ENCODE data around the gene HBE1. TPM values are rescaled to one million over a fixed set of nuclear protein-coding genes. Genes with fewer than 3 reads are reported as not detected.

The HBE1 gene
- total and polyA plus RNA-seq, 2 experiments from 2014 or later = not detected

DNA sequence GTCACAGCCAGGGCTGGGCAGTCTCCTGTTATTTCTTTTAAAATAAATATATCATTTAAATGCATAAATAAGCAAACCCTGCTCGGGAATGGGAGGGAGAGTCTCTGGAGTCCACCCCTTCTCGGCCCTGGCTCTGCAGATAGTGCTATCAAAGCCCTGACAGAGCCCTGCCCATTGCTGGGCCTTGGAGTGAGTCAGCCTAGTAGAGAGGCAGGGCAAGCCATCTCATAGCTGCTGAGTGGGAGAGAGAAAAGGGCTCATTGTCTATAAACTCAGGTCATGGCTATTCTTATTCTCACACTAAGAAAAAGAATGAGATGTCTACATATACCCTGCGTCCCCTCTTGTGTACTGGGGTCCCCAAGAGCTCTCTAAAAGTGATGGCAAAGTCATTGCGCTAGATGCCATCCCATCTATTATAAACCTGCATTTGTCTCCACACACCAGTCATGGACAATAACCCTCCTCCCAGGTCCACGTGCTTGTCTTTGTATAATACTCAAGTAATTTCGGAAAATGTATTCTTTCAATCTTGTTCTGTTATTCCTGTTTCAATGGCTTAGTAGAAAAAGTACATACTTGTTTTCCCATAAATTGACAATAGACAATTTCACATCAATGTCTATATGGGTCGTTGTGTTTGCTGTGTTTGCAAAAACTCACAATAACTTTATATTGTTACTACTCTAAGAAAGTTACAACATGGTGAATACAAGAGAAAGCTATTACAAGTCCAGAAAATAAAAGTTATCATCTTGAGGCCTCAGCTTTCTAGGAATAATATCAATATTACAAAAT is 18.6 kb upstream of the HBE1 start:
- no peaks in the 10 kb centered on the region; the same call in 2 of the 3 replicates for H3K36me3 Mint-ChIP-seq (ENCODE audit: low read depth)
- H3K4me1 ChIP-seq (ENCODE audit: insufficient read depth) = no peaks in the 10 kb centered on the region
- no peak for DNase-seq (ENCODE audit: low spot score)
- TF ChIP-seq CREB1 (CRISPR knock-in tag; IDR thresholded peaks at IDR 0.05; ENCODE audit: low read depth) = no peak
- no peak for TF ChIP-seq JUNB (IDR thresholded peaks at IDR 0.05; ENCODE audit: unreplicated experiment)
- H3K27ac Mint-ChIP-seq = no peak overlapping the region
- H3K9me3 Mint-ChIP-seq = no peaks in the 10 kb centered on the region
- H3K9me2 ChIP-seq (ENCODE audit: insufficient read depth) = peaks cover 3% of the 10 kb centered on the region; the same call in 1 of the 2 replicates
- H4K20me1 ChIP-seq (replicated peaks; ENCODE audit: insufficient read depth) = no peaks in the 10 kb centered on the region
- H3K27me3 Mint-ChIP-seq (ENCODE audit: insufficient read depth, low read depth, poor library complexity) = no peaks in the 10 kb centered on the region
- H3K4me3 Mint-ChIP-seq = no peak overlapping the region
- no peak overlapping the region for H3K4me3 ChIP-seq
- no peaks in the 10 kb centered on the region for H3K4me1 Mint-ChIP-seq
- no peak overlapping the region for H3K27ac ChIP-seq (ENCODE audit: low read depth)
- H3K36me3 ChIP-seq (ENCODE audit: insufficient read depth) = no peaks in the 10 kb centered on the region
- no peaks in the 10 kb centered on the region for H3F3A ChIP-seq (replicated peaks; ENCODE audit: low read depth)
- no peaks in the 10 kb centered on the region for H3K27me3 ChIP-seq (ENCODE audit: insufficient read depth)
- H3K4me2 ChIP-seq = no peak overlapping the region
- H3K79me2 ChIP-seq (replicated peaks; ENCODE audit: insufficient read depth) = no peaks in the 10 kb centered on the region
- H2AFZ ChIP-seq = no peak overlapping the region
- ATAC-seq = no peak

DNA sequence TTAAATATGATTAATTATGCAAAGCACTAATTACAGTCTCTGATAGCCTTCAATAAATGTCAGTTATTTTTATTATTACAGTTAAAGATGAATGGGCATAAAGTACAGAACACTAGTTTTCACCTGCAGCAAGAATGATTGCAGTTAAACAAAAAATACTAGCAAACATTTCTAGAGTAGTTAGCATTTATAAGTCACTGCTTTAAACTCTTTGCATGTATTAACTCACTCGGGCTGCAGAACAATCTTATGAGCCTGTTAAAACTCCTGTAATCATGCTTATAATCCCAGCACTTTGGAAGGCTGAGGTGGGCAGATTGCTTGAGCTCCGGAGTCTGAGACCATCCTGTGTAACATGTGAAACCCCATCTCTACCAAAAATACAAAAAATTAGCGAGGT is 17.2 kb upstream of the HBE1 start:
- no peaks in the 10 kb centered on the region for H4K20me1 ChIP-seq (replicated peaks; ENCODE audit: insufficient read depth)
- Mint-ChIP-seq H3K4me1 (no peaks in the 10 kb centered on the region), H3K4me3 (no peak overlapping the region), H3K27me3 (ENCODE audit: insufficient read depth, low read depth, poor library complexity) (no peaks in the 10 kb centered on the region), H3K9me3 (no peaks in the 10 kb centered on the region), H3K36me3 (ENCODE audit: low read depth) (no peaks in the 10 kb centered on the region), H3K27ac (no peak overlapping the region)
- no peaks in the 10 kb centered on the region for H3K79me2 ChIP-seq (replicated peaks; ENCODE audit: insufficient read depth)
- no peak overlapping the region for H3K4me2 ChIP-seq
- DNase-seq (ENCODE audit: low spot score) (no peak), ATAC-seq (no peak)
- no peak overlapping the region for H2AFZ ChIP-seq
- H3K36me3 ChIP-seq (ENCODE audit: insufficient read depth) = no peaks in the 10 kb centered on the region
- H3F3A ChIP-seq (replicated peaks; ENCODE audit: low read depth) = no peaks in the 10 kb centered on the region
- no peaks in the 10 kb centered on the region for H3K4me1 ChIP-seq (ENCODE audit: insufficient read depth)
- peaks cover 8% of the 10 kb centered on the region; the same call in 1 of the 2 replicates for H3K9me2 ChIP-seq (ENCODE audit: insufficient read depth)
- H3K4me3 ChIP-seq = no peak overlapping the region
- H3K27ac ChIP-seq (ENCODE audit: low read depth) = no peak overlapping the region
- no peaks in the 10 kb centered on the region for H3K27me3 ChIP-seq (ENCODE audit: insufficient read depth)
- TF ChIP-seq CREB1 (CRISPR knock-in tag; IDR thresholded peaks at IDR 0.05; ENCODE audit: low read depth) = no peak
- no peak for TF ChIP-seq ZNF331 (CRISPR knock-in tag; IDR thresholded peaks at IDR 0.05; ENCODE audit: low read depth)
- TF ChIP-seq, protein P1, sequence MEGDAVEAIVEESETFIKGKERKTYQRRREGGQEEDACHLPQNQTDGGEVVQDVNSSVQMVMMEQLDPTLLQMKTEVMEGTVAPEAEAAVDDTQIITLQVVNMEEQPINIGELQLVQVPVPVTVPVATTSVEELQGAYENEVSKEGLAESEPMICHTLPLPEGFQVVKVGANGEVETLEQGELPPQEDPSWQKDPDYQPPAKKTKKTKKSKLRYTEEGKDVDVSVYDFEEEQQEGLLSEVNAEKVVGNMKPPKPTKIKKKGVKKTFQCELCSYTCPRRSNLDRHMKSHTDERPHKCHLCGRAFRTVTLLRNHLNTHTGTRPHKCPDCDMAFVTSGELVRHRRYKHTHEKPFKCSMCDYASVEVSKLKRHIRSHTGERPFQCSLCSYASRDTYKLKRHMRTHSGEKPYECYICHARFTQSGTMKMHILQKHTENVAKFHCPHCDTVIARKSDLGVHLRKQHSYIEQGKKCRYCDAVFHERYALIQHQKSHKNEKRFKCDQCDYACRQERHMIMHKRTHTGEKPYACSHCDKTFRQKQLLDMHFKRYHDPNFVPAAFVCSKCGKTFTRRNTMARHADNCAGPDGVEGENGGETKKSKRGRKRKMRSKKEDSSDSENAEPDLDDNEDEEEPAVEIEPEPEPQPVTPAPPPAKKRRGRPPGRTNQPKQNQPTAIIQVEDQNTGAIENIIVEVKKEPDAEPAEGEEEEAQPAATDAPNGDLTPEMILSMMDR (conservative IDR thresholded peaks at IDR 0.05; ENCODE audit: low read depth in 2 of 2) = no peak
- TF ChIP-seq, protein P2, sequence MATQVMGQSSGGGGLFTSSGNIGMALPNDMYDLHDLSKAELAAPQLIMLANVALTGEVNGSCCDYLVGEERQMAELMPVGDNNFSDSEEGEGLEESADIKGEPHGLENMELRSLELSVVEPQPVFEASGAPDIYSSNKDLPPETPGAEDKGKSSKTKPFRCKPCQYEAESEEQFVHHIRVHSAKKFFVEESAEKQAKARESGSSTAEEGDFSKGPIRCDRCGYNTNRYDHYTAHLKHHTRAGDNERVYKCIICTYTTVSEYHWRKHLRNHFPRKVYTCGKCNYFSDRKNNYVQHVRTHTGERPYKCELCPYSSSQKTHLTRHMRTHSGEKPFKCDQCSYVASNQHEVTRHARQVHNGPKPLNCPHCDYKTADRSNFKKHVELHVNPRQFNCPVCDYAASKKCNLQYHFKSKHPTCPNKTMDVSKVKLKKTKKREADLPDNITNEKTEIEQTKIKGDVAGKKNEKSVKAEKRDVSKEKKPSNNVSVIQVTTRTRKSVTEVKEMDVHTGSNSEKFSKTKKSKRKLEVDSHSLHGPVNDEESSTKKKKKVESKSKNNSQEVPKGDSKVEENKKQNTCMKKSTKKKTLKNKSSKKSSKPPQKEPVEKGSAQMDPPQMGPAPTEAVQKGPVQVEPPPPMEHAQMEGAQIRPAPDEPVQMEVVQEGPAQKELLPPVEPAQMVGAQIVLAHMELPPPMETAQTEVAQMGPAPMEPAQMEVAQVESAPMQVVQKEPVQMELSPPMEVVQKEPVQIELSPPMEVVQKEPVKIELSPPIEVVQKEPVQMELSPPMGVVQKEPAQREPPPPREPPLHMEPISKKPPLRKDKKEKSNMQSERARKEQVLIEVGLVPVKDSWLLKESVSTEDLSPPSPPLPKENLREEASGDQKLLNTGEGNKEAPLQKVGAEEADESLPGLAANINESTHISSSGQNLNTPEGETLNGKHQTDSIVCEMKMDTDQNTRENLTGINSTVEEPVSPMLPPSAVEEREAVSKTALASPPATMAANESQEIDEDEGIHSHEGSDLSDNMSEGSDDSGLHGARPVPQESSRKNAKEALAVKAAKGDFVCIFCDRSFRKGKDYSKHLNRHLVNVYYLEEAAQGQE (IDR thresholded peaks at IDR 0.05; ENCODE audit: unreplicated experiment) = no peak
- no peak for TF ChIP-seq NANOG (IDR thresholded peaks at IDR 0.05; ENCODE audit: borderline replicate concordance)
- TF ChIP-seq POLR2AphosphoS5 (IDR thresholded peaks at IDR 0.05; ENCODE audit: low read depth) = no peak
- no peak for TF ChIP-seq JUNB (IDR thresholded peaks at IDR 0.05; ENCODE audit: unreplicated experiment)
- no peak for TF ChIP-seq ZNF462 (CRISPR knock-in tag; IDR thresholded peaks at IDR 0.05)
- TF ChIP-seq EZH2 (IDR thresholded peaks at IDR 0.05; ENCODE audit: low read depth, unreplicated experiment) = no peak
